HG03097 (cell line): Measurements from ENCODE around the gene DMKN.
"Not testable (repeated sequence)": the region's sequence is repeated elsewhere in the genome, so short reads cannot be mapped to it uniquely, and the experiment has no call there.

ENCODE experiments used
- ATAC-seq: cut with Tn5 transposase; IDR thresholded peaks from one replicate; pipeline ENCODE4 v1.9.1; 2021; ENCODE audit not compliant: unreplicated experiment, low FRiP score

DMKN gene

DNA sequence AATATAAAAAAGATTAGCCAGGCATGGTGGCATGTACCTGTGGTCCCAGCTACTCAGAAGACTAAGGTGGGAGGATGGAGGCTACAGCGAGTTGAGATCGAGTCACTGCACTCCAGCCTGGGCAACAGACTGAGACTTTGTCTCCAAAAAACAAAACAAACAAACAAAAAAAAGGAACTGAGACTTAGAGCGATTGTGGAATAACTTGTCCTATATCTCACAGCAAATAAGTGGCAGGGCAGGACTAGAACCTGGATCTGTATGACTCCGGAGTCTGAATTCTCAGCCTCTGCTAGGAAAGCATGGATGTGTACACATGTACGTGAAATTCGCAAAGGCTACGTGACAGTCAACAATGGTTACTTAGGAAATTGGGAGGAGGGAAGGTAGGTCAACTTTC is 43.3 kb downstream of the DMKN start:
- no peak for ATAC-seq

- ATAC-seq, result peak; percentile 83
These were observed 44.8 kb downstream of the DMKN start for GRCh38 chr19:35468637-35469036.

- ATAC-seq, result no peak
These were observed 47.2 kb downstream of the DMKN start for GRCh38 chr19:35466259-35466658.

DNA sequence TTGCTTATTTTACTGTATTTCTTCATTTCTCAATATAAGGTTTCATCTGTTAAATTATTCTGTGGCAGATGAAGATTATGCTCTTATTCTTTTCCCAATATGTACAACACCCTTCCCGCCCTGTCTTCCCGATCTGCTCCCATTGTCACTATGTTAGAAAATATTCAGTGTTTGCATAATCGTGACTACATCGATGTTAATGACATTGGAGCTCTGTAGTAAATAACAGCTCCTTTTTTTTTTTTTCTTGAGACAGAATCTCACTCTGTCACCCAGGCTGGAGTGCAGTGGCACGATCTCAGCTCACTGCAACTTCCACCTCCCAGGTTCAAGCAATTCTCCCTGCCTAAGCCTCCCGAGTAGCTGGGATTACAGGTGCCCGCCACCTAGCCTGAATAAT is 50.5 kb downstream of the DMKN start:
- ATAC-seq, result not testable (repeated sequence)

GRCh38 chr19:35462476-35462953 is 50.9 kb downstream of the DMKN start:
- peak; percentile 63 for ATAC-seq

DNA sequence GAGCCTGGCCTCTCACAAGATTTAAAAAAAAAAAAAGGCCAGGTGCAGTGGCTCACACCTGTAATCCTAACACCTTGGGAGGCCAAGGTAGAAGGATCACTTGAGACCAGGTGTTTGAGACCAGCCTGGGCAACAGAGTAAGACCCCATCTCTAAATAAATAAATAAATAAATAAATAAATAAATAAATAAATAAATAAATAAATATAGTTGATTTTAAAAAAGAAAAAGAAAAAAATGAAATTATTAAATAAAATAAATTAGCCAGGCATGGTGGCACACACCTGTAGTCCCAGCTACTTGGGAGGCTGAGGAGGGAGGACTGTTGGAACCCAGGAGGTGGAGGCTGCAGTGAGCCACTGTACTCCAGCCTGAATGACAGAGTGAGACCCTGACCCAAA is 51.7 kb downstream of the DMKN start:
- not testable (repeated sequence) for ATAC-seq

DNA sequence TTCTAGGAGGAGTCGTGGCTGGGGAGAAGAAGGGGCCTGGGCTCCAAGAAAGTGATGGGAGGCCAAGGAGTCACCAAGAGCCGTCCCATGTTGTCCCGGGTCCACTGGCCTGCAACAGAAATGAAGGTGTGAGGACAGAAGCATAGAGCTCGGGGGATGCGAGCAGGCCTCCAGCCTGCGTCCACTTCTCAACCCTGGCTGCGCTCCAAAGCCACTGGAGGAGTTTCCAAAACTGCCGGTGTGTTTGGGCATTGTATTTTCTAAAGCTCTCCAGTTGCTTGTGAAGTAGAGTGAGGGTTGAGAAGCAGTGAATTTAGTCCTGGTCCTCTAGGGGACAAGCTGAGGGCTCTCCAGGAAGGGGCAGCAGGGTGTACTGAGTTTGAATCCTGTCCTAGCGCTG is 52.4 kb downstream of the DMKN start:
- ATAC-seq, result no peak

DNA sequence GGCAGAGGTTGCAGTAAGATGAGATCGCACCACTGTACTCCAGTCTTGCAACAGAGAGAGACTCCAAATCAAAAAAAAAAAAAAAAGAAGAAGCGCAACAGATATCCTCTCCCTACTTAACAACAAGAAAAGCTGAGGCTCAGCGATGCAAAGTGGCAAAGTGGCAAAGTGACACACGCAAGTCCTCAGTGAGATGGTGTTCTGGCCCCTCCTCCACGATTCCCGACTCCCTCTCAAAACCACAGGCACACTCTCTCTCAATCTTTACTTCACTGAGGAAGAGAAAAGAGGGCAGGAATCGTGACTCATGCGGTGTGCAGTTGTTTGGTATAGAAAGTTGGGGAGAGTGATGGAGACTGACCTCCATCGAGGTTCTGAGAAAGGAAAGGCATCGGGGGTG is 52.8 kb downstream of the DMKN start:
- ATAC-seq, result no peak

- ATAC-seq, result no peak
These were observed 53.9 kb downstream of the DMKN start for GRCh38 chr19:35459414-35460082.

DNA sequence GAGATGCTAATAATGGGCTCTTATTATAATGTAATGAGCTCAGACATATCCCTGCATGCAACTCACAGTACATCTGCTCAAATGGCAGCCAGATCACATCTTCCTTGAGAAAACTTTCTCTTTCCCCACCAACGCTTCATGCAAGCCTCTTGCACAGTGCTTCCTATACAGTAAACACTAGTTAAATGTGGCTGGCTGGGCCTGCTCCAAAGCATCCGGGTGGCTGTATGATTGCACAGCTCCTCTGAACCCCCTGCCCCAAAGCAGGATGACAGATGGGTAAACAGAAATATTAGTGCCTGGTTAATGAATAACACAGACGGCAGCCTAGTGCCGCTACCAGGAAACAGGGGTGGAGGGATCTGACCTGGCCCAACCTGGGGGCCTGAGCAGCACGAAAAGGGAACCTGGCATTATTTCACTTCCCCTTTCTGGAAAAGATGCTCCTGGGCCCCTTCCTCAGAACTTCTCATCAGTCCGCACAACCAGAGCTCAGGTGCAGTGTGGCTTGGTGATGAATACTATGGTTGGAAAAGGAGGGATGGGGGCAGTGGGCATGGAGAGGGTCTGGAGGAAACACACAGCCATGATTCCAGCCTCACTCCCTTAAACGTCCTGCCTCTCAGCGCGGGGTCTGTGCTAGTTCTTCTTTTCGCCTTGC is 54.6 kb downstream of the DMKN start:
- ATAC-seq, result no peak

DNA sequence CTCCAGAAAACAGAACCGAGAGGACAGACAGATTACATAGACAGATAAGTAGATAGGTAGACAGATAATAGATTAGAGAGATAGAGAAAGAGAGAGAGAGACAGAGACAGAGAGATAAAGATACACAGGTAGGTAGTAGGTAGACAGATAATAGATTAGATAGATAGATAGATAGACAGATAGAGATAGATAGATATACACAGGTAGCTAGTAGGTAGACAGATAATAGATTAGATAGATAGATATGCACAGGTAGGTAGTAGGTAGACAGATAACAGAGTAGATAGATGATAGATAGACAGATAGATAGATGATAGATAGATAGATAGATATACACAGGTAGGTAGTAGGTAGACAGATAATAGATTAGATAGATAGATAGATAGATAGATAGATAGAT is 55.3 kb downstream of the DMKN start:
- ATAC-seq, result no peak

- no peak for ATAC-seq
These were observed 56.3 kb downstream of the DMKN start for GRCh38 chr19:35457173-35457572.

DNA sequence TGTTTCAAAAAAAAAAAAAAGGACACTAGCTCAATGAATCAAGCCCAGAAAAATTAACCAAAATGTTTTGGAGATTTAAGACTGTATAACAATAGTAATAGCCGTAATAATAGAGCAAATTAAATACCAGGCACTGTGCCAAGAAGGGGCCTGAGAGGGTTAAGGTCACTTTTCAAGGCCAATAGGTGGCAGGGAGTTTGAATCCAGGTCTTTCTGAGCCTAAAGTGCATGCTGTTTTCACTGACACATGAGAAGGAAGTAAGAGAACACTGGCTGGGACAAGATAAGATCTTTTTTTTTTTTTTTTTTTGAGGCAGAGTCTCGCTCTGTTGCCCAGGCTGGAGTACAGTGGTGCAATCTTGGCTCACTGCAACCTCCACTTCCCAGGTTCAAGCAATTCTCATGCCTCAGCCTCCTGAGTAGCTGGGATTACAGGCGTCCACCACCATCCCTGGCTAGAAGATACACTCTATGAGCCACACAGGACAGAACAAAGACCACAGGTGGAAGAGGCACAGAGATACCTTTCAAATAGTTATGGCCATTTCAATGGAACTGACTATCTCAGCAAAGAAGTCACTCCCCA is 57.7 kb downstream of the DMKN start:
- ATAC-seq, result no peak

- ATAC-seq, result no peak
These were observed 58.8 kb downstream of the DMKN start for GRCh38 chr19:35454663-35455062.

GRCh38 chr19:35451338-35452096 is 61.9 kb downstream of the DMKN start:
- ATAC-seq, result no peak

- ATAC-seq, result no peak
These were observed 63.9 kb downstream of the DMKN start for GRCh38 chr19:35449359-35450043.

DNA sequence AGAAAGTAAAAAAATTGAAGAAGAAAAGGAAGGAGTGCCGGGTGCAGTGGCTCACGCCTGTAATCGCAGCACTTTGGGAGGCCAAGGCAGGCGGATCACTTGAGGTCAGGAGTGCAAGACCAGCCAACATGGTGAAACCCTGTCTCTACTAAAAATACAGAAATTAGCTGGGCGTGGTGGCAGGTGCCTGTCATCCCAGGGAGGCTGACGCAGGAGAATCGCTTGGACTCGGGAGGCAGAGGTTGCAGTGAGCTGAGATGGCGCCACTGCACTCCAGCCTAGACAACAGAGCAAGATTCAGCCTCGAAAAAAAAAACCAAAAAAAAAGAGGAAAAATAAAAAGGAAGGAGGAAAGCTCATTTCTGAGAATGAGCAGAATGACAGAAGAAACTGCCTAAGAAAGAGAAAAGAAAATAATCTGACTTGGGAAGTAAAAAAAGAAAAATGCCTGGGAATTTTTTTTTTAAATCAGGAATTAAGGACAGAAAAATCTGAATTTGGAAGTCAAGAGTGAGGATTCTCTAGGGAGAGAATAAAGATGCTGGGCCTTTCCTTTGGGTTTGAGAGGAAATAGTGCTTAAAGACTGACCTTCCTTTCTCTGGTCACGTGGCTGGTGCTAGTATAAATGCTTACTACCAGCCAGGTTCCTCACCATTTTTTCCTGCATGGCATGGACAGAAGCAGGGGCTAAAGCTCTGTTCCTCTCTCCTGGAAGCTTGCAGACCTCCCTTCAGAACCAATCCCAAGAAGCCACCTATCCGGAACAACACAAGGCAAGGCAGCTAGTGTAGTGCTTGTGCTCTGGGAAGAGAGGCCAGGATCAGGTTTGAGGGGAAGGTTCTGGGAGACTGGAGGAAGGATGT is 65.6 kb downstream of the DMKN start, which contains the start of gene FFAR2:
TSS of gene FFAR2 (plus strand) at position 652 of the 864 bp plus-strand sequence. CDS start 1,458 bp downstream, outside the sequence.
- ATAC-seq, result no peak
